SU-DHL-6 (cell line): Measurements from ENCODE around the gene QKI.

Source experiments
- CTCF ChIP-seq: fragments of 200-600 bp; sonication (generic); IDR thresholded peaks from one replicate; pipeline ENCODE4 v1.5.1; 2017; ENCODE audit warnings: antibody characterized with exemption, mild to moderate bottlenecking, low read length, moderate library complexity; ENCODE audit not compliant: insufficient read depth, poor library complexity, severe bottlenecking
- EZH2phosphoT487 ChIP-seq: fragments of 200-600 bp; sonication (generic), shearing (Covaris generic); conservative IDR thresholded peaks from 2 replicates; pipeline ENCODE4 v1.6.1; 2018; ENCODE audit warnings: mild to moderate bottlenecking, antibody characterized with exemption, low read length, moderate library complexity, mixed read lengths

GRCh38 chr6:163439997-163440396, 25.5 kb downstream of the QKI start:
- no peak for TF ChIP-seq CTCF
- TF ChIP-seq EZH2phosphoT487, result no peak
